ENCODE data around the gene DNM1.

- no peak for TF ChIP-seq POLR2AphosphoS5 (IDR thresholded peaks at IDR 0.05; ENCODE audit: borderline replicate concordance, low read depth, low read length)
- TF ChIP-seq EZH2 (IDR thresholded peaks at IDR 0.05), result no peak
- no peak for TF ChIP-seq FOXP2 (optimal IDR thresholded peaks at IDR 0.05; ENCODE audit: control extremely low read depth, extremely low read length, insufficient read depth)
Measured at GRCh38 chr9:128251732-128252100, 48.5 kb downstream of the DNM1 start.
